NK-92 (cell line): Measurements from ENCODE around the gene FBLIM1.
"Not testable (repeated sequence)": the region's sequence is repeated elsewhere in the genome, so short reads cannot be mapped to it uniquely, and the experiment has no call there.

Source experiments
- DNase-seq: peaks from one replicate; lab custom pipeline; 2025; ENCODE audit not compliant: unreplicated experiment; lab: John Stamatoyannopoulos, UW

FBLIM1 gene

GRCh38 chr1:15807549-15807948 lies 49.0 kb downstream of the FBLIM1 start, which contains the start of gene UQCRHL:
Gene UQCRHL (minus strand): TSS chr1:15807649. CDS start chr1:15807649, 0 bp downstream.
- DNase-seq = not testable (repeated sequence)

GRCh38 chr1:15808955-15809354 lies 50.4 kb downstream of the FBLIM1 start:
- no peak for DNase-seq

DNA sequence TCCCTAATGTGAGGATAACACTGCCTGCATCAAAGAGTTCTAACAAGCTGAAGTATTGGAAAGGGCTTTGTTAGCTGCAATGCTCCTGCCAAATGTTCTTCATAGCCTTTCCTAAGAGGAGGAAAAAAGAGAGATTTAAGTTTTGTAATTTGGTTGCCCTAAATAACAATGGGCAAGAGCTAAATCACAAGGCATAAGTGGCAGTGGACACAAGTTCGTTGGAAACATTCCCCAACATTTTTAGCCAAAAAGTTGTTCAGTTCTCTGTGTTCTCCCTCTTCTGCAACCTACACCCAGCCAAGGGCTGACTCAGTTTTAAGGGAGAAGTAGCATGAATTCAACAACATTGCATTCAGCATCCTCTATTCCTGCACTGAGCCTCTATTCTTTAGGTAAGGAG lies 51.5 kb downstream of the FBLIM1 start:
- DNase-seq = no peak

DNA sequence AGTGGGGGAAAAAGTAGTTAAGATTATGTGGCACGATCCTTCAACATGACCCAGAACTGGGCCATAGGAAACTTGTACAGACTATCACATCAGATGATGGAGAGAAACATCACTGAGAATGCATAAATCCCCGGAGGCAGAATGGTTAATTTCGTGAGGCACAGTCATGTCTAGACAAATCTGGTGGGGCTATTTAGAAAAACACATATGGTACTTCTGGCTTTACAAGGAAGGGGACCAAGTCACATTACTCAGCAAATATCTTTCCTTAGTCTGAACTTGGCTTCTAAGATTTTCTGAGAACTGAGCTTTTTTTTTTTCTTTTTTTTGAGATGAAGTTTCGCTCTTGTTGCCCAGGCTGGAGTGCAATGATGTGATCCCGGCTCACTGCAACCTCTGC lies 58.1 kb downstream of the FBLIM1 start:
- no peak for DNase-seq

DNA sequence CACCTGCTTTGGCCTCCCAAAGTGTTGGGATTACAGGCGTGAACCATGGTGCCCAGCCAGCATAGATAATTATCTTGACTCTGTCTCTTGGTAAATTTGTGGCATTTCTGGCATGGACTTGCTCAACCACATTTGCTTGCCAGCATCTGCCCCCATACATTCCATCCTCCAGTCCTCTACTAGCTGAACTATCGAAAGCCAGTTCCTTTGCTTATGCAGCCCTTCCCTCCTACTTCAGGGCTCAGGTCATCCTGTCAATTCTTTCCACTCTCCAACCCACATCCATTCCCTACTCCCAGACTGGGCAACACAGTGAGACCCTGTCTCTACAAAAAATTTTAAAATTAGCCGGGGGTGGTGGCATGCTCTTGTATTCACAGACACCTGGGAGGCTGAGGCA lies 61.9 kb downstream of the FBLIM1 start:
- DNase-seq = no peak

DNA sequence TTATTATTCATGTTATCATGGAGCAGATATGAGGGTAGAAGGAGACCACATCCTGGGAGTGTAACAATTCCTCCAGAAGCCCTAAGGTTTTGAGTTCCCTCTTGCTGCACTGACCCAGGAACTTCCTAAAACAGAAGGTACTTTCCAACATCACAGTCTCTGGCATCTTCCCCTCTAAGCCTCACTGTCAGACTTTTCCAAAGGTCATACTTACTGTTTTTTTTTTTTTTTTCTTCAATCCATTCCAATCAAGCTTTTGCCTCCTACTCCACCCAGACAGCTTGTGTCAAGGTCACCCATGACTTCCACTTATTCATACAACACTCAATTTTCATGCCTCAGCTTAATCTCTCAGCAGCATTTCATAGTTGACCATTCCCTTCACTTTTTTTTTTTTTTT lies 67.2 kb downstream of the FBLIM1 start:
- no peak for DNase-seq

GRCh38 chr1:15826810-15827507 lies 68.4 kb downstream of the FBLIM1 start:
- DNase-seq = no peak

DNA sequence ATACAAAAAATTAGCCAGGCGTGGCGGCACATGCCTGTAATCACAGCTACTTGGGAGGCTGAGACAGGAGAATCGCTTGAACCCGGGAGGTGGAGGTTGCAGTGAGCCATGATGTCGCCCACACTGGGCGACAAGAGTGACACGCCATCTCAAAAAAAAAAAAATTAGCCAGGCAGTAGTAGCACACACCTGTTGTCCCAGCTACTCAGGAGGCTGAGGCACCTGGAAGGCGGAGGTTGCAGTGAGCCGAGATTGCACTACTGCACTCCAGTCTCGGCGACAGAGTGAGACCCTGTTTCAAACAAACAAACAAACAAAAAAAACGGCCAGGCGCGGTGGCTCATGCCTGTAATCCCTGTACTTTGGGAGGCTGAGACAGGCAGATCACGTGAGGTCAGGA lies 69.0 kb downstream of the FBLIM1 start:
- DNase-seq = not testable (repeated sequence)

DNA sequence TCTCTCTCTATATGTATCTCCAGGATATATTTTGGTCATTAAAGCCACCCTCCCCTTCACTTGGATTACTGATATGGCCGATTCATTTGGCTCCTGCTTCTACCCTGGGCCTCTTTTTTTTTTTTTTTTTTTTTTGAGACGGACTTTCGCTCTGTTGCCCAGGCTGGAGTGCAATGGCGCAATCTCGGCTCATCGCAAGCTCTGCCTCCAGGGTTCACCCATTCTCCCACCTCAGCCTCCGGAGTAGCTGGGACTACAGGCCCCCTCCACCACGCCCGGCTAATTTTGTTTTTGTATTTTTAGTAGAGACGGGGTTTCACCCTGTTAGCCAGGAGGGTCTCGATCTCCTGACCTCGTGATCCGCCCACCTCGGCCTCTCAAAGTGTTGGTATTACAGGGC lies 70.3 kb downstream of the FBLIM1 start:
- not testable (repeated sequence) for DNase-seq

DNA sequence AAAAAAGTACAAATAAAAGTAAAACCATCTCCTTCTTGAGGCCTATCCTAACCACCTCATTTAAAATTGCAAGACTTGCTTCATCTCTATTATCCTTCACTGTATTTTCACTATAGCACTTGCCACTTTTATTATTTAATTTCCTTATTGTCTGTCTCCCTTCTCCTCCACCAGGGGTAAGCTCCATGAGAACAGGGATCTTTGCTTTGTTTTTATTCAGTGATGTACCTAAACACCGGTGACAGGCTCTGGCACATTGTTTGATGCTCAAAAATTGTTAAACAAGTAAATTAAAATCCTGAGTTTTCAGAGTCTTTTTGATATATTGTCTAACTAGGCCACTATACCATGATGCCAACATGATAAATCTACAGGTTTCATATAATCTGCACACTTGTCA lies 71.7 kb downstream of the FBLIM1 start:
- no peak for DNase-seq

DNA sequence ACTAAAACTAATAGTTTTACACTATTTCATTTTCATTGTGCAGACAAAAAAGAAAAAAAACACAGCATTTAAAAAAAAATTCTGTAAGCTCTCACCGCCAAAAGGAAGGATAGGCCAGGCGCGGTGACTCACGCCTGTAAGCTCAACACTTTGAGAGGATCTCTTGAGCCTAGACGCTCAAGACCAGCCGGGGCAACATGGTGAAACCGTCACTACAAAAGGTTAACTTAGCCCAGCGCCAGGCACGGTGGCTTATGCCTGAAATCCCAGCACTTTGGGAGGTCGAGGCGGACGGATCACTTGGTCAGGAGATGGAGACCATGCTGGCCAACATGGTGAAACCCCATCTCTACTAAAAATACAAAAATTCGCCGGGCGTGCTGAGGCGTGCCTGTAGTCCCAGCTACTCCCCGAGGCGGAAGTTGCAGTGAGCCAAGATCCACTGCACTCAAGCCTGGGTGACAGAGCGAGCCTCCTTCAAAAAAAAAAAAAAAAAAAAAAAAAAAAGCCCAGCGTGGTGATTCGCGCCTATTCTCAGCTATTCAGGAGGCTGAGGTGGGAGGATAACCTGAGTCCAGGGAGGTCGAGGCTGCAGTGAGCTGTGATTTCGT lies 74.6 kb downstream of the FBLIM1 start:
- DNase-seq = no peak

- DNase-seq = no peak
These were observed 75.3 kb downstream of the FBLIM1 start for GRCh38 chr1:15833842-15834405.

DNA sequence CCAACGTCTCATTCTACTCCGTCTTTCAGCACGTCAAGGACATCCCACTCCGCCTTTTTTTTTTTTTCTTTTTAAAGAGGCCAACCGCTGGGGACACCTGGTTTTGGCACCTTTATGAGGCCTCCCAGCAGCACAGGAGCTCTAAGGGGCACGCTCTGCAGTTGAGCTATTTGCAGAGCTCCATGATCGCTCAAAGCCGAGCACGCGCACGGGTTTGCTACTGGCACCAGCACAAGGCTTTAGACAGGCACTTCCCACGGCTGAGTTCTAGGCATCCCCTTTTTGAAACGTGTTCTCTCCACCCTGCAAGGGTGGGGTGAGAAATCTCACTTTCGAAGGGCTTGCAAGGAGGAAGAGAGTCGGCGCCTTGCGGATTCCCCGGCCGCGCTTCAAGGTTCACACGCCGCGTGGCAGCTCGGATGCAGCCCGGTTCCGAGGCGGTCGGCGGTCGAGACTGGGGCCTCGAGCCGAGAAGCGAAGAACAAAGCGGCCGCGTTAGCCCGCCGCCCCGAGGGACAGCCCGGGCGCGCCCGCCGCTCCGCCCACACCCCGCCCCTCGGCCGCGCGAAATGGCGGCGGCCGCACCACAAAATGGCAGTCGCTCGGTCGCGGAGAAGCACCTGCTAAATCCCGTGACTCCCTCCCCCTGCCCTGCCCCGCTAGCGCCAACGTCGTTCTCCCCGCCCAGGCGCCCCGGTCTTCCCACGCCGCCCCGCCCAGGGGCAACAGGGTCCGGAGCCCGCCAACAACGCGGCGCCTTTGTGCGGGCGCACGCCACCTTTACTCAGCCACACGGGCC lies 76.0 kb downstream of the FBLIM1 start:
- DNase-seq = peak; percentile 28

GRCh38 chr1:15835205-15835740 lies 76.7 kb downstream of the FBLIM1 start:
- DNase-seq = no peak

DNA sequence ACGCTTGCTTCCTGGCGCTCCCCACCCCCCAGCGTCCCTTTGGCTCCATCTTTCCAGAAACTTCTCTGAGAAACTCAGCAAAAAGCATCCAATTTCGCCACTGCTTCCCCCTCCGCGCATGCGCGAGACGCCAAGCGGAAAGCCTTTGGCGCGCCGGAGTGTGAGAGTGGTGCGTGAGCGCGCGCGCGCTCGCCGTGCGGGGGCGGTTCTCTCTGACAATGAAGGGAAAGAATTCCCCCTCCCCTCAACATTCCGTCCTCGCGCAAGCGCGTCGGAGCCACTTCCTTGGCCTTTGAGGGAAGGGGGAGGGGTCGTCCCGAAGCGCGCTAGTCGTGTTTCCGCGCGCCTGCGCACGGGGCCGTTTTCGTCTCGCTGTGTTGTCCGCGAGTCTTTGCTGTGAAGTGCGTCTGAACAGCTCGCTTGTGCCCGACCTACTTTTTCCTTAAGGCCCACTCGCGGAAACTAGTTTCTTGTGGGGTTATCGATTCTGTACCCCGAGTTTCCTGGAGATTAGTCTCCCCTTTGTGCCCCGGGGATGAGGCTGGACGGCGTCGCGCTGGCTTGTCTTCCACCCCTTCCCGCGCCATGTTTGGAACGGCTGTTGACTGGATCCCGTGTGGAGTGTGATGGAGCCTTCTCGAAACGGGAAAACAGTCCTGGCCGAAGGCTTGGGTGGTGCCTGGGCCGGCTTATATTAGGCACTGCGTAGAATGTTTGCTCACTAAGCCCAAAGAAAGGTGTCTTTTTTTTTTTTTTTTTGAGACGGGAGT lies 77.3 kb downstream of the FBLIM1 start:
- DNase-seq = peak; percentile 88
